Activated CD4-positive, CD25-positive, alpha-beta regulatory T cell (primary cell): ENCODE results near the gene ATP8B1.

Experiments used
- DNase-seq, 4 experiments: peaks; one replicate each; lab custom pipeline; 2025; lab: John Stamatoyannopoulos, UW

Gene ATP8B1

GRCh38 chr18:57618910-57619309, 184.2 kb downstream of the ATP8B1 start:
- no peak for DNase-seq

DNA sequence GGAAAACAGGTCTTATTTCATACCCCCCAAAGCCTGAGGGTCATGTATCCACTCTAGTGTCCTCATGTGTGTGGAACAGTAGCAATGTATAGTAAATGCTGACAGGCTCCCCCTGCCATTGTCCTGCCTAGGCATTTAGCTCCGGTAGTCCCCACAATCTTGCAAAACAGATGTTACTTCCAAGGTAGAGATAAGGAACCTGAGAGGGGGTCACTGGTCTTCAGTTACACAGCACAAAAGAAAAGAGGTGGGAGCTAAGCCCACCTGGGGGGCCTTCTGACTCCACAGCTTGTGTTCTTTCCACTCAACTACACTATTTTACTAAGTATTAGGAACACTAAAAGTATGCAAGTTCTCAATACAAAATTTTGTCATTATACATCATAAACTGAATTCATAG, 199.2 kb downstream of the ATP8B1 start:
- DNase-seq, result no peak
